ENCODE results near the gene WDTC1. TPM values are rescaled to one million over a fixed set of nuclear protein-coding genes. Genes with fewer than 3 reads are reported as not detected.

The WDTC1 gene
- polyA plus RNA-seq, 1 donor (not counting 4 experiments of a cell fraction or from before 2014, with no cell fraction given): 5.1 TPM

DNA sequence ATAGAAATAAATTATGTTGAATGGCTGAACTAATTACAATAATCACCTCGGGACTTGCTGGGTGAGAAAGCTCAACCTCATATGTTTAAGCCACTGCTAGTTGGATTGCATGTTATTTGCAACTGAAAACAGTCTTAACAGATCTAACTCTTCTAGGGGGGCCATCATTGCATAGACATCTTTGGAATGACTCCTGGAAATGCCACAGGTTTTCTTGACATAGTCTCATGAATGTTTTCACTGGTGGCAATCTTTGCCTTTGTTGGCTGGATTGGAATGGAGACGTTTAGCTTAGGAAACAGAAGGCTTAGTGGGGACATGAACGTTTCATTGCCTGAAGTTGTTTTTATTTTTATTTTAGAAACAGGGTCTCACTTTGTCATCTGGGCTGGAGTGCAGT is 8.8 kb upstream of the WDTC1 start:
- H3K79me2 ChIP-seq (ENCODE audit: control insufficient read depth, insufficient read depth, low read length): no peaks in the 10 kb centered on the region
- H3K9me3 ChIP-seq (ENCODE audit: control insufficient read depth, low read depth, low read length): no peaks in the 10 kb centered on the region
- H3K9ac ChIP-seq (ENCODE audit: control insufficient read depth, extremely low read depth, insufficient read depth, low read length): no peak overlapping the region
- no peaks in the 10 kb centered on the region for H4K20me1 ChIP-seq (ENCODE audit: control insufficient read depth, extremely low read depth, insufficient read depth, low read length)
- no peaks in the 10 kb centered on the region for H3K9me1 ChIP-seq (ENCODE audit: control insufficient read depth, extremely low read depth, insufficient read depth, low read length)
- no peaks in the 10 kb centered on the region for H3K4me1 ChIP-seq (ENCODE audit: control insufficient read depth, extremely low read depth, insufficient read depth, low read length)
- no peaks in the 10 kb centered on the region for H3K27me3 ChIP-seq (ENCODE audit: control insufficient read depth, extremely low read depth, insufficient read depth, low read length)
- no peak overlapping the region for H2AFZ ChIP-seq (ENCODE audit: control insufficient read depth, low read length)
- no peak overlapping the region for H3K27ac ChIP-seq (ENCODE audit: control insufficient read depth, insufficient read depth, low read length)
- H3K4me2 ChIP-seq (ENCODE audit: control insufficient read depth, extremely low read depth, insufficient read depth, low read depth, low read length): no peak overlapping the region
- FAIRE-seq (no peak), DNase-seq (ENCODE audit: low read depth, low spot score) (no peak)
- dilution Hi-C loops (cut with MboI; ENCODE audit: extremely low pct_ligation_motif_present, low sequenced_read_pairs): no loop called here
- H3K36me3 ChIP-seq (ENCODE audit: control insufficient read depth in 2 of 2, extremely low read depth in 1 of 2, insufficient read depth in 2 of 2, low read length in 2 of 2): no peaks in the 10 kb centered on the region
- no peak overlapping the region for H3K4me3 ChIP-seq (ENCODE audit: control insufficient read depth in 2 of 3, extremely low read depth in 1 of 3, insufficient read depth in 2 of 3, low read depth in 1 of 3, low read length in 3 of 3)
- TF ChIP-seq, protein P1, sequence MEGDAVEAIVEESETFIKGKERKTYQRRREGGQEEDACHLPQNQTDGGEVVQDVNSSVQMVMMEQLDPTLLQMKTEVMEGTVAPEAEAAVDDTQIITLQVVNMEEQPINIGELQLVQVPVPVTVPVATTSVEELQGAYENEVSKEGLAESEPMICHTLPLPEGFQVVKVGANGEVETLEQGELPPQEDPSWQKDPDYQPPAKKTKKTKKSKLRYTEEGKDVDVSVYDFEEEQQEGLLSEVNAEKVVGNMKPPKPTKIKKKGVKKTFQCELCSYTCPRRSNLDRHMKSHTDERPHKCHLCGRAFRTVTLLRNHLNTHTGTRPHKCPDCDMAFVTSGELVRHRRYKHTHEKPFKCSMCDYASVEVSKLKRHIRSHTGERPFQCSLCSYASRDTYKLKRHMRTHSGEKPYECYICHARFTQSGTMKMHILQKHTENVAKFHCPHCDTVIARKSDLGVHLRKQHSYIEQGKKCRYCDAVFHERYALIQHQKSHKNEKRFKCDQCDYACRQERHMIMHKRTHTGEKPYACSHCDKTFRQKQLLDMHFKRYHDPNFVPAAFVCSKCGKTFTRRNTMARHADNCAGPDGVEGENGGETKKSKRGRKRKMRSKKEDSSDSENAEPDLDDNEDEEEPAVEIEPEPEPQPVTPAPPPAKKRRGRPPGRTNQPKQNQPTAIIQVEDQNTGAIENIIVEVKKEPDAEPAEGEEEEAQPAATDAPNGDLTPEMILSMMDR (optimal IDR thresholded peaks at IDR 0.05 in 1 of 3, IDR thresholded peaks at IDR 0.05 in 1 of 3, conservative IDR thresholded peaks at IDR 0.05 in 1 of 3; ENCODE audit: extremely low read depth in 1 of 3, insufficient read depth in 2 of 3, low read length in 3 of 3): no peak
- no peak for TF ChIP-seq EZH2 (IDR thresholded peaks at IDR 0.05; ENCODE audit: low read length)

DNA sequence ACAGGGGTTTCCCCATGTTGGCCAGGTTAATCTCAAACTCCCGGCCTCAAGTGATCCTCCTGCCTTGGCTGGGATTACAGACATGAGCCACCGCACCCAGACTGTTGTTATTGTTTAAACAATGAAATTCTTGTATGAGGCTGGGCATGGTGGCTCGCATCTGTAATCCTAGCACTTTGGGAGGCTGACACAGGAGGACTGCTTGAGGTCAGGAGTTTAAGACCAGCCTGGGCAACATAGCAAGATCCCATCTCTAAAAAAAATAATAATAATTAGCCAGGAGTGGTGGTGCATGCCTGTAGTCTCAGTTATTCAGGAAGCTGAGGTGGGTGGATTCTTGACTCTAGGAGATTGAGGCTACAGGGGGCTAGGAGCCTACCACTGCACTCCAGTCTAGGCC is 6.7 kb upstream of the WDTC1 start:
- Histone ChIP-seq H3K4me1 (ENCODE audit: control insufficient read depth, extremely low read depth, insufficient read depth, low read length) (no peaks in the 10 kb centered on the region), H3K9ac (ENCODE audit: control insufficient read depth, extremely low read depth, insufficient read depth, low read length) (no peak overlapping the region), H3K9me3 (ENCODE audit: control insufficient read depth, low read depth, low read length) (no peaks in the 10 kb centered on the region), H3K36me3 (ENCODE audit: control insufficient read depth in 2 of 2, extremely low read depth in 1 of 2, insufficient read depth in 2 of 2, low read length in 2 of 2) (no peaks in the 10 kb centered on the region), H3K79me2 (ENCODE audit: control insufficient read depth, insufficient read depth, low read length) (no peaks in the 10 kb centered on the region), H3K9me1 (ENCODE audit: control insufficient read depth, extremely low read depth, insufficient read depth, low read length) (no peaks in the 10 kb centered on the region), H4K20me1 (ENCODE audit: control insufficient read depth, extremely low read depth, insufficient read depth, low read length) (no peaks in the 10 kb centered on the region), H3K27me3 (ENCODE audit: control insufficient read depth, extremely low read depth, insufficient read depth, low read length) (no peaks in the 10 kb centered on the region), H2AFZ (ENCODE audit: control insufficient read depth, low read length) (no peak overlapping the region), H3K27ac (ENCODE audit: control insufficient read depth, insufficient read depth, low read length) (no peak overlapping the region), H3K4me3 (ENCODE audit: control insufficient read depth in 2 of 3, extremely low read depth in 1 of 3, insufficient read depth in 2 of 3, low read depth in 1 of 3, low read length in 3 of 3) (no peak overlapping the region), H3K4me2 (ENCODE audit: control insufficient read depth, extremely low read depth, insufficient read depth, low read depth, low read length) (no peak overlapping the region)
- no peak for DNase-seq (ENCODE audit: low read depth, low spot score)
- FAIRE-seq: no peak
- dilution Hi-C loops (cut with MboI; ENCODE audit: extremely low pct_ligation_motif_present, low sequenced_read_pairs): no loop called here
- TF ChIP-seq, protein P1 (optimal IDR thresholded peaks at IDR 0.05 in 1 of 3, IDR thresholded peaks at IDR 0.05 in 1 of 3, conservative IDR thresholded peaks at IDR 0.05 in 1 of 3; ENCODE audit: extremely low read depth in 1 of 3, insufficient read depth in 2 of 3, low read length in 3 of 3): no peak
- no peak for TF ChIP-seq EZH2 (IDR thresholded peaks at IDR 0.05; ENCODE audit: low read length)
